GM11168 (cell line): Measurements from ENCODE around the gene PLXNB1.
"Not testable (repeated sequence)": the region's sequence is repeated elsewhere in the genome, so short reads cannot be mapped to it uniquely, and the experiment has no call there.

Experiments
- in situ Hi-C: fragments of 300-500 bp; cut with MboI; formaldehyde crosslinking; loops from one replicate; pipeline ENCODE4 v1.12.0; 2022; ENCODE audit warnings: low sequenced_read_pairs; ENCODE audit not compliant: unreplicated experiment

Gene PLXNB1

DNA sequence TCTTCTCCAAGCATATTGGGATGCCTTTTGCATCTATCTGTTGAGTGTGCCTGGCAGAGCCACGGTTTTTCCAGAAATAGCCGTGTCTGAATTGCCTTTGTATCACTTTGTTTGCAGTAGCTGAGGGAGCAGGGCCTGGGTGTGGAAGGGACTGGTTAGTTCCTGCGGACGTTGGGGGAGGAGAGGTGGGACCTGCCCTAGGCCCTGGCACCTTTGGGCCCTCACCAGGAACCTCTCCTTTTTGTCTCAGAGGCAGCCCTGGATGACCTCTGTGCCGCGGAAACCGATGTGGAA, 35.3 kb upstream of the PLXNB1 start:
- in situ Hi-C loops = no loop called here

- in situ Hi-C loops = no loop called here
Observed at GRCh38 chr3:48464713-48465221, 34.9 kb upstream of the PLXNB1 start.

GRCh38 chr3:48463703-48464102, 33.8 kb upstream of the PLXNB1 start:
- in situ Hi-C loops = no loop called here

DNA sequence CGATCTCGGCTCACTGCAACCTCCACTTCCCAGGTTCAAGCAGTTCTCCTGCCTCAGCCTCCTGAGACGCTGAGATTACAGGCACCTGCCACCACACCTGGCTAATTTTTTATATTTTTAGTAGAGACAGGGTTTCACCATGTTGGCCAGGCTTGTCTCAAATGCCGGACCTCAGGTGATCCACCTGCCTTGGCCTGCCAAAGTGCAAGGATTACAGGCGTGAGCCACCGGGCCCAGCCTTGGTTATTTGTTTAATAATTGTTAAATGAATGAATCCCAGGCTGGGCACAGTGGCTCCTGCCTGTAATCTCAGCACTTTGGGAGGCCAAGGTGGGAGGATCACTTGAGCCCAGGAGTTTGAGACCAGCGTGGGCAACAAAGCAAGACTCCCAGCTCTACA, 31.9 kb upstream of the PLXNB1 start:
- in situ Hi-C loops = not testable (repeated sequence)

GRCh38 chr3:48460517-48460902, 30.6 kb upstream of the PLXNB1 start:
- in situ Hi-C loops = no loop called here

GRCh38 chr3:48459773-48460516, 30.1 kb upstream of the PLXNB1 start:
- in situ Hi-C loops = no loop called here

DNA sequence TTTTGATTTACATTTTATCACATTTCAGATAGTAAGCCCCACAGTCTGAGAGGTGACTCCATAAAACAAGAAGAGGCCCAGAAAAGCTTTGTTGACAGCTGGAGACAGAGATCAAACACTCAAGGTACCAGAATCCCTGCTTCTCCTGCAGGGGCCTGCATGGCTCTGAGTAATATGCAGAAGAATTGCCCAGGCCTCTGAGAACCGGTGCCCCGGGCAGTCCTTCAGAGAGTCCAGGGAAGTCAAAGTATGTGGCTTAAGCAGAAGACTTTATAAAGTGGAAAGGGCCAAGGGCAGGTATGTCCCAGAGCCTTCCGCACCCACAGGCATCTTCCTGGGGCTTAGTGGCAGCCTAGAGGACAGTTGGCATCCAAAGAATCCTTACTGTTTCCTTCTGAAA, 29.4 kb upstream of the PLXNB1 start:
- in situ Hi-C loops = no loop called here

- in situ Hi-C loops = no loop called here
Observed at GRCh38 chr3:48456456-48456855, 26.6 kb upstream of the PLXNB1 start.

- in situ Hi-C loops = no loop called here
Observed at GRCh38 chr3:48451270-48451669, 21.4 kb upstream of the PLXNB1 start.

DNA sequence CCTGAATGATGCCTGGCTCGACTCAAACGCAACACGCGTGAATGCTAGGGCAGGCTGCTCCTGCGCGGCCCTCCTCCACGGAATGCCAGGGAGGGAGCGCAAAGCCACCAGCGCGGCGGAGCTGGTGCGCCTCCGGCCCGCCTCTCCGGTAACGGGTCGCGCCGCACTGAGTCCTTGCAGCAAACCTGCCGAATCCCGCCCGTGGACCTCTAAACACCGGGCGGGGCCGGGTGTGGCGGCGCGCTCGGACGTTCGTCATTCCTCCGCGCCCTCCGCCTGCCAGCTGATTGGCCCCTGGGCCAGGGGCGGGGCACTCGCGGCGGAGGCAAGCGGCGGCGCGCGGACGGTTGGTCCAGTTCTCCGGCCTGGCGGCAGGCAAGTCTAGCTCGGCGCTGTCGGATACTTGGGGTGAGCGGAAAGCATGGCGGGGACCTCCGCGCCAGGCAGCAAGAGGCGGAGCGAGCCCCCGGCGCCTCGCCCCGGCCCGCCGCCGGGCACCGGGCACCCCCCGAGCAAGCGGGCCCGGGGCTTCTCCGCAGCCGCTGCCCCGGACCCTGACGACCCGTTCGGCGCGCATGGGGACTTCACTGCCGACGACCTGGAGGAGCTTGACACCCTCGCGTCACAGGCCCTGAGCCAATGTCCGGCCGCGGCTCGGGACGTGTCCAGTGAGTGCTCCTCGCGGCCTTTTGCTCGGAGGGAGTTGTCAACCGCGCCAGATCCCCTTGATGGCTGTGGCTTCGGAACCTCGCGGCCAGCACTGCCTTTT, 16.7 kb upstream of the PLXNB1 start, which contains the start of gene ATRIP:
ATRIP (plus strand) TSS at position 313 of the 769 bp plus-strand sequence; CDS start at position 422, 109 bp downstream.
- in situ Hi-C loops = no loop called here

- in situ Hi-C loops = no loop called here
Observed at GRCh38 chr3:48446043-48446424, 16.1 kb upstream of the PLXNB1 start.

GRCh38 chr3:48445277-48445882, 15.5 kb upstream of the PLXNB1 start:
- in situ Hi-C loops = no loop called here

DNA sequence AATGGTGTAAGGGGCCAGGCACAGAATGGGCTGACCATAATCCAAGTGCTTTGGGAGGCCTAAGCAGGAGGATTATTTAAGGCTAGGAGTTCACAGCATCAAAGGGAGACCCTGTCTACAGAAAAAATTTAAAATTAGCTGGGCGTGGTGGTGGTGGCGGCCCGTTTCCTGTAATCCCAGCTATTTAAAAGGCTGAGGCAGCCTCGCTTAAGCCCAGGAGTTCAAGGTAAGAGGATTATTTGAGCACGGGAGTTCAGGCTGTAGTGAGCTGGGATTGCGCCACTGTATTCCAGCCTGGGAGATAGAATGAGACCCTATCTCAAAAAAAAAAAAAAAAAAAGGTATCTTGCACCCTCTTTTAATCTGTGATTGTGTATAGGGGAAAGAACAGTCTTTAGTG, 12.1 kb upstream of the PLXNB1 start:
- in situ Hi-C loops = no loop called here

DNA sequence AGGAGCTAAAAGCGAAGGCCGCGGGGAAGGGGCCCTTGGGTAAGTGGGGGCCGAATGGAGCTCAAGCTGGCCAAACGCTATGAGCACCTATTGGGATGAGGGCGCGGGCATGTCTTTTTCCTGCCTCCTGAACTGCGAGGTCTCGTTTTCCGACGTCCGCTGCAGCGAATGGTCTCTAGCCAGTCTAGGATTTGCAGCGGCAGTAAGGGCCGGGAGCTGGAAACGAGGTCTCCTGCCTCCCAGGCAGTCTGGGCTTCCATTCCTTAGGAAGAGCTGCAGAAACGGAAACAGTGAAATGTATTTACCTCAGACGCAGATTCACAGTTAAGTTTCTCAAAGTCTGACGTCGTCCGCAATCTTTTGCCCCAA, 10.7 kb upstream of the PLXNB1 start:
- in situ Hi-C loops = no loop called here

- in situ Hi-C loops = loop anchor here (10.0 kb wide), 1 partner anchor 165 kb away; no protein-coding TSS in a partner anchor
Observed at GRCh38 chr3:48439820-48440589, 10.1 kb upstream of the PLXNB1 start, which contains the start of the genes CCDC51 and TMA7. CCDC51 (minus strand) TSS chr3:48440119; CDS start chr3:48435128, 4,991 bp downstream. TMA7 (plus strand) TSS chr3:48440257; CDS start chr3:48440297, 40 bp downstream.

DNA sequence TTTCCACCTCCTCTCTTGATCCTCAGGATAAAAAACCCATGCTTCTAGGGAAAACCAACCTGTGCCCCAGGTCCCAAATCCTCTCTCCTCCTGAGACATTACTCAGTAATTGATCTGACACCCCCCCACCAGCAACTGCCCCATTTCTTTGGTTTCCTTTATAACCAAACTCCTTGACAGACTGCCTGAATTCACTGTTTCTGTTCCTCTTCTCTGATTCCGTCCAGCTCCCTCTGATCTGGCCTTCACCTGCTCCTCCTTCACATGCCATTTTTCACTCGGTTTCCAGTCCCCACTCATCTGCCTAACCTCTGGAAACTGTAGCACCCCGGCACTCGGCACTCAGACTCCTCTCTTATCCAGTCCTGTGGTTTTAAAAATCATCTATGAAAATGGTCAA, 7.9 kb upstream of the PLXNB1 start:
- in situ Hi-C loops = loop anchor here (10.0 kb wide), 1 partner anchor 163 kb away; no protein-coding TSS in a partner anchor

- in situ Hi-C loops = loop anchor here (10.0 kb wide), 1 partner anchor 162 kb away; no protein-coding TSS in a partner anchor
Observed at GRCh38 chr3:48436855-48437254, 7.0 kb upstream of the PLXNB1 start.

DNA sequence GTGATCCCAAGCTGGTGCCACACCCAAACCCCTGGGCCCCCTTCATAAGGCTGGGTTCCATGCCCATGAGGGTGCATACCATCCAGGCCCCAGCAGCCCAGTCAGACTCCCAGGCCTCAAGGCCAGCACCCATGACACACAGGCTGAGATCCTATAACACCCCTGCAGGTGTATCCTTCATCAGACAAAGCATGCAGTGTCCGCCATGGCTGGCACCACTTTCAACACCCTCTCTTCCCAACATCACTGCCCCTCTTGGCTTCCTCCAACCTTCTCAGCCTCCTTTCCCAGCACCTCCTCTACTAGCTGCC, 6.5 kb upstream of the PLXNB1 start:
- in situ Hi-C loops = loop anchor here (10.0 kb wide), 1 partner anchor 162 kb away; no protein-coding TSS in a partner anchor

DNA sequence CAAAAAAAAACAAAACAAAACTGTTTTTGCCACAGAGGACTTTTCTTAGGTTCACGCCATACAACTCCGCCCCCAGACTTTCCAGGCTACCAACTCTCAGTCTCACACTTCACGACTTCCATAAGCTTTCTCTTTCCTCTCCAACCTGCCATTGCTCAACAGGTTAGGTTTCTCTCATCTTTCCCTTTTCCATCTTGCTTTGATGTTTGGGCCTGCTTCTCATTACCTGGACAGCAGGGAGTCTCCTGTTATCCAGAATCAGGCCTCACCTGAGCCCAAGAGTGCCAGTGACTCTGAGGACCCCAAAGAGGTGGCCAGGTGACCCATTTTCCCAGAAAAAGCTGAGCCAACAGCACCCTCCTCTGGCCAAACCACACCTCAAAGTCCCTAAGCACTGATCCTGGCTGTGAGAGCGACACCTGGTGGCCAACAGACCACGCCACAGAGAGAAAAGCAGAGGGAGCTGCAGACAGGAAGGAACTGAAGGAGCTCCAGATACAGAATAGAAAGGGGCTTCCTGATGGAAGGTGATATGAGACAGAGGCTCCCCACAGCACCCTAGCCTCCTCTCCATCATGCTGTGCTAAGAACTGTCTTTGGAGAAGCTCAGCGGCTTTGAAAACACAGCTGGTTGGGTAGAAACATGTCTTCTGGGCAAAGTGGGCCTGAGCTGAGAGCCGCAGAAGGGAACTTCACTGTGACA, 6.0 kb upstream of the PLXNB1 start:
- in situ Hi-C loops = loop anchor here (10.0 kb wide), 1 partner anchor 161 kb away; no protein-coding TSS in a partner anchor

DNA sequence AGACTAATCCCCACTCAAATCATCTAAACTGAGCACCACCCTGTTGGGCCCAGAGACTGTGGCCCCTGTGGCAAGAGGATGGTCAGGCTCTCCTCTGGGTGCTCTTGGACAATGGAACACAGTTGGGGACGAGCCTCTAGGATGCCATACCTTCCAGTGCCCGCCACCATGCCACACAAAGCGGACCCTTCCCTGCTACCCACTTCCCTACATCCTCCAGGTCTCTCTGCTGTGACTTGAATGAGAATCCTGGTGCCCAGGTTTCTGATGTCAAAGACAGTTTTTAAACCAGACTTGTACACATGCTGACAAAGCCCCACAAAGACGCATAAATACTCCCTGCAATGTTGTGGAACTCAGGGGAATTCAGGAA, 5.3 kb upstream of the PLXNB1 start:
- in situ Hi-C loops = loop anchor here (10.0 kb wide), 1 partner anchor 160 kb away; no protein-coding TSS in a partner anchor
